Tibial nerve (tissue), 4 donors: ENCODE results near the gene ARHGAP26. TPM values are rescaled to one million over a fixed set of nuclear protein-coding genes. Genes with fewer than 3 reads are reported as not detected.

ENCODE experiments used
- DNase-seq, 2 donors: peaks; one replicate each; pipeline ENCODE4 v3.0.0-alpha.2; 2019; ENCODE audit warnings: low spot score in 2 of 2
- H3K27ac ChIP-seq, 4 donors: fragments of 200-600 bp; sonication (generic) in 3 of 4; one replicate each; pipeline ENCODE4 v1.5.1; 2017 to 2019; ENCODE audit warnings: mild to moderate bottlenecking in 1 of 4
- H3K27me3 ChIP-seq, 2 donors: fragments of 200-600 bp; sonication (generic) in 1 of 2; one replicate each; pipeline versions ENCODE4 v1.5.1 to v1.6.0; 2017 to 2019
- H3K36me3 ChIP-seq, 3 donors: fragments of 200-600 bp; sonication (generic); one replicate each; pipeline ENCODE4 v1.5.1; 2018 to 2019
- H3K4me1 ChIP-seq, 4 donors: fragments of 200-600 bp; sonication (generic) in 3 of 4; one replicate each; pipeline ENCODE4 v1.5.1; 2017 to 2019
- H3K4me3 ChIP-seq, 4 donors: fragments of 200-600 bp; sonication (generic) in 3 of 4; one replicate each; pipeline ENCODE4 v1.5.1; 2017 to 2019; ENCODE audit warnings: mild to moderate bottlenecking in 1 of 4, moderate library complexity in 1 of 4
- H3K9me3 ChIP-seq, 4 donors: fragments of 200-600 bp; sonication (generic) in 3 of 4; one replicate each; pipeline ENCODE4 v1.5.1; 2017 to 2019
- EP300 ChIP-seq, 2 donors: sonication (generic); formaldehyde crosslinking; IDR thresholded peaks; one replicate each; pipeline ENCODE4 v1.6.1; 2017; ENCODE audit warnings: antibody characterized with exemption in 2 of 2, mild to moderate bottlenecking in 1 of 2
- POLR2A ChIP-seq, 2 donors: fragments of 450-650 bp; IDR thresholded peaks; one replicate each; pipeline ENCODE4 v1.6.1; 2017; ENCODE audit warnings: antibody characterized with exemption in 2 of 2, mild to moderate bottlenecking in 2 of 2, moderate library complexity in 2 of 2
- WGBS, 2 donors: methylation state at CpG; one replicate each; pipeline ENCODE4 v1.1.5; 2018; 5-methylcytosine and 5-hydroxymethylcytosine counted together
- total RNA-seq, 4 donors: library from RNA; depleted of rRNA; stranded (reverse); fragments of >200 nt; gene quantifications; one replicate each; pipeline ENCODE4 v1.1.0, GENCODE V29; 2016
- TF ChIP-seq, protein P1 (sequence below), 5 experiments: fragments of 200-600 bp in 3 of 5; fragments of 450-650 bp in 2 of 5; sonication (generic) in 3 of 5; IDR thresholded peaks; one replicate each; pipeline ENCODE4 v1.5.1; 2016 to 2019; ENCODE audit warnings: antibody characterized with exemption in 5 of 5, mild to moderate bottlenecking in 3 of 5, moderate library complexity in 2 of 5

Gene ARHGAP26
- total RNA-seq, 4 donors from 2014 or later, result 33.7 to 77.8 (median 57.8) TPM

DNA sequence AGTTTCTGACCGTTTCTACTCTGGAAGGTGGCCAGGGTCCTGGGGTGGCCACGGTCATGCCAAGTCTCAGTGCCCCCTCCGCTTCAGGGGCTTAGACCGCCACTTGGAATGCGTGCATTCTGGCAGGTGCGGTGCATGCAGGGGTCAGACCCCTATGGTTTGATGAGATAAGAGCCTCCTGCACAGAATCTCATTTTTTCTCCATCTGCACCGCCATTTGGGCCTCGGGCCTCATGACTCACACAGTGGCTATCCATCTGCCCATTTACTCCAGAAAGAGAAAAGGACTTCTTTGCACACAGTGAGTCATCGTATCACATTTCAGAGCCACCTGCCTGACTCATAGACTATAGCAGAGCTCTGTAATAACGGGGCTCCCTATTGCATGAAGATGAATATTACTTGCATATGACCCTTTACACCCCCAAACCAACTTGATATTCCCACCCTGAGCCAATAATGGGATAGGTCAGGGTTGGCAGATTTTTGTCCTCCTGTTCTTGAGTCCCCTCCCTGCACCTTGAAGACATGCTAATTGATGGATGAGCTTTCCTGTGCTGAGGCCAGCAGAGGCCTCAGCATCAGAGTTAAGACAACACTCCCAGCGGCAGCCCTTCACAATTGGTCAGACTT, 475.9 kb downstream of the ARHGAP26 start:
- TF ChIP-seq, protein P1, sequence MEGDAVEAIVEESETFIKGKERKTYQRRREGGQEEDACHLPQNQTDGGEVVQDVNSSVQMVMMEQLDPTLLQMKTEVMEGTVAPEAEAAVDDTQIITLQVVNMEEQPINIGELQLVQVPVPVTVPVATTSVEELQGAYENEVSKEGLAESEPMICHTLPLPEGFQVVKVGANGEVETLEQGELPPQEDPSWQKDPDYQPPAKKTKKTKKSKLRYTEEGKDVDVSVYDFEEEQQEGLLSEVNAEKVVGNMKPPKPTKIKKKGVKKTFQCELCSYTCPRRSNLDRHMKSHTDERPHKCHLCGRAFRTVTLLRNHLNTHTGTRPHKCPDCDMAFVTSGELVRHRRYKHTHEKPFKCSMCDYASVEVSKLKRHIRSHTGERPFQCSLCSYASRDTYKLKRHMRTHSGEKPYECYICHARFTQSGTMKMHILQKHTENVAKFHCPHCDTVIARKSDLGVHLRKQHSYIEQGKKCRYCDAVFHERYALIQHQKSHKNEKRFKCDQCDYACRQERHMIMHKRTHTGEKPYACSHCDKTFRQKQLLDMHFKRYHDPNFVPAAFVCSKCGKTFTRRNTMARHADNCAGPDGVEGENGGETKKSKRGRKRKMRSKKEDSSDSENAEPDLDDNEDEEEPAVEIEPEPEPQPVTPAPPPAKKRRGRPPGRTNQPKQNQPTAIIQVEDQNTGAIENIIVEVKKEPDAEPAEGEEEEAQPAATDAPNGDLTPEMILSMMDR (IDR thresholded peaks at IDR 0.05), result no peak
- TF ChIP-seq POLR2A (IDR thresholded peaks at IDR 0.05), result no peak
- no peak for TF ChIP-seq EP300 (IDR thresholded peaks at IDR 0.05)

DNA sequence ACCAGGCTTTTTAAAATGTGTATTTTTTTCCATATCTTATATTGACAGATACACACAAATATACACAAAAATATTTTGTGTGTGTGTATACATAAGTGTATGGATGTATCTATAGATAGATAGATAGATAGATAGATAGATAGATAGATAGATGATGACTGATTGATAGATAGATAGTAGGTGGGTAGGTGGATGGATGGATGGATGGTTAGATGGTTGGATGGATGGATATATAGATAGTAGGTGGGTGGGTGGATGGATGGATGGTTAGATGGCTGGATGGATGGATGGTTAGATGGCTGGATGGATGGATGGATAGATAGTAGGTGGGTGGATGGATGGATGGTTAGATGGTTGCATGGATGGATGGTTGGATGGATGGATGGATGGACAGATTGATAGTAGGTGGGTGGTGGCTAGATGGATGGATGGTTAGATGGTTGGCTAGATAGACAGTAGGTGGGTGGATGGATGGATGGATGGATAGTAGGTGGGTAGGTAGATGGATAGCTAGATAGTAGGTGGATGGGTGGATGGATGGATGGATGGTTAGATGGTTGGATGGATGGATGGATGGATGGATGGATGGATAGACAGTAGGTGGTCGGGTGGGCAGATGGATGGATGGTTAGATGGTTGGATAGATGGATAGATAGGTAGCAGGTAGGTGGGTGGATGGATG, 477.1 kb downstream of the ARHGAP26 start:
- Histone ChIP-seq H3K4me3 (no peak overlapping the region), H3K27ac (no peak overlapping the region), H3K27me3 (no peaks in the 10 kb centered on the region), H3K4me1 (peaks cover 0 to 34% (median 6%) of the 10 kb centered on the region in 4 donors), H3K36me3 (no peaks in the 10 kb centered on the region), H3K9me3 (no peaks in the 10 kb centered on the region)
- 96 to 100% methylated on average over 1 of the region's 1 CpG for WGBS, 2 donors
- no peak for DNase-seq
- TF ChIP-seq EP300 (IDR thresholded peaks at IDR 0.05) (no peak), POLR2A (IDR thresholded peaks at IDR 0.05) (no peak)
- TF ChIP-seq, protein P1 (IDR thresholded peaks at IDR 0.05), result no peak

More for the DNA sequence above, 475.9 kb downstream of the ARHGAP26 start:
- no peak for DNase-seq
- Histone ChIP-seq H3K36me3 (no peaks in the 10 kb centered on the region), H3K27me3 (no peaks in the 10 kb centered on the region), H3K9me3 (no peaks in the 10 kb centered on the region), H3K4me3 (no peak overlapping the region), H3K4me1 (peaks cover 0 to 34% (median 6%) of the 10 kb centered on the region in 4 donors), H3K27ac (no peak overlapping the region)
- 91 to 92% methylated on average over 11 of the region's 11 CpGs for WGBS, 2 donors

DNA sequence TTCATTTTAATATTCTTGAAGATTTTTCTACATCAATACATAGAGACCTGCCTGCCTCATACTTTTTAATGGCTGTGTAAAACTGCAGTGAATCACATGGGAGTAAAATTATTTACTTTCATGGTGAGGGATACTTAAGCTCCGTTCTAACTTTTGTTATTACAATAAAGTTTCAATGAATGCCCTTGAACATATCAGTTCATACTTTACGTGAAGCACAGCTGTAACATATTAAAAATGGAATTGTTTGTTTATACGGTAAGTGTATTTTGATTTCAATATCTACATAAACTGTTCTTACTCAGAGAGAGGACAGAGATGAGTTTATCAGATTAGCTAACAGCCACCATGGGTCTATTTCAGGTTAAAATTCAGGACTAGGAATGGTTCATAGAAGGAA, 478.2 kb downstream of the ARHGAP26 start:
- no peak for TF ChIP-seq POLR2A (IDR thresholded peaks at IDR 0.05)
- no peak for TF ChIP-seq EP300 (IDR thresholded peaks at IDR 0.05)
- TF ChIP-seq, protein P1 (IDR thresholded peaks at IDR 0.05), result no peak
- no peak for DNase-seq
- H3K36me3 ChIP-seq, result no peaks in the 10 kb centered on the region

DNA sequence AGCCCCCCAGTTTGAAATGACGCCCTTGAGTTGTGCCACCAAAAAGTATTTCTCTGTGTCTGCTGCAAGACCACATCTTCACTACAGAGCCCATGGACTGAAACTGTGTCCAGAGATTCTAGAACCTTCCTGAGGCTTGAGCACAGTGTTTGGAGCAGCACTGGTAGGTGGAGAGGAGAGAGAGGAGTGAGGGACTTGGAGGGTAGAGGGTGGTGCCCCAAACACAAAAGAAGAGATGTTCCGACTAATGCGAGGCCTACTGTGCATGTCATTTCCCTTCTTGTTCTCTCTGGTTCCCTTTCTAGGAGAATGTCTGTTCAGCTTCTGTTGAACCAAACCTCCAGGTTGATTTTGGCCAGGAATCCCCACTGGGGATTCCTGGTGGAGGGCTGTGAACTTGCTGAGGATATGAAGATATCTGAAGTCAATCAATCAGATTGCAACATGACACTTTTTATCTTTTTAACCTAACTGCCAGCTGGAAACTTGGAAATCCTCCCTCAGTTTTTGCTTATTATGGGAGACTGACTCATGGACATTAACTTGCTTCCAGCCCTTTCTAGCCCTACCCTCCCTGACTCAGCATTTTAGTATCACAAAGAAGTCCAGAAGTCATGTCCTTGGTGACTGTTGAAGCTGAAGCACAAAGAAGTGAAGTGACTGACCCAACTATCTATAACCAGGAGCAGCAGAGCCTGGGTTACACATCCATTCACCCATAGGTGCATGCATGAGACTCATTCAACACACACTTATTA, 478.8 kb downstream of the ARHGAP26 start:
- no peak overlapping the region for H3K4me3 ChIP-seq
- H3K4me1 ChIP-seq, result peaks cover 0 to 20% (median 4%) of the 10 kb centered on the region in 4 donors
- no peaks in the 10 kb centered on the region for H3K9me3 ChIP-seq
- WGBS, 2 donors, result 84 to 85% methylated on average over 3 of the region's 3 CpGs
- no peaks in the 10 kb centered on the region for H3K27me3 ChIP-seq
- H3K27ac ChIP-seq, result peak overlapping the region in 1 of 4 donors; percentile 1
- DNase-seq, result no peak
- TF ChIP-seq POLR2A (IDR thresholded peaks at IDR 0.05) (no peak), EP300 (IDR thresholded peaks at IDR 0.05) (no peak)
- TF ChIP-seq, protein P1 (IDR thresholded peaks at IDR 0.05), result no peak
- H3K36me3 ChIP-seq, result no peaks in the 10 kb centered on the region

More for the DNA sequence above, 478.2 kb downstream of the ARHGAP26 start:
- Histone ChIP-seq H3K4me3 (no peak overlapping the region), H3K27me3 (no peaks in the 10 kb centered on the region), H3K27ac (no peak overlapping the region), H3K4me1 (peaks cover 0 to 26% (median 6%) of the 10 kb centered on the region in 4 donors), H3K9me3 (no peaks in the 10 kb centered on the region)
- 75 to 79% methylated on average over 3 of the region's 3 CpGs for WGBS, 2 donors
